Measurements from ENCODE around the gene DLX2. TPM values are rescaled to one million over a fixed set of nuclear protein-coding genes. Genes with fewer than 3 reads are reported as not detected.

Gene DLX2
- polyA plus RNA-seq, 2 of the 4 experiments (the other 2 are of a cell fraction), result 0.04 to 0.19 TPM

- Histone ChIP-seq H3K27ac (peak overlapping the region; percentile 88 to 98; a peak in 5 of 6 replicates), H3K4me3 (peak overlapping the region; percentile 71), H3K4me2 (peak overlapping the region; percentile 89), H3K9me3 (no peaks in the 10 kb centered on the region), H3K4me1 (peaks cover 21% of the 10 kb centered on the region)
- WGBS (ENCODE audit: missing lambda C conversion rate), result 86% methylated on average over 18 of the region's 18 CpGs
- DNase-seq (ENCODE audit: low read depth in 1 of 2, low spot score in 1 of 2) (no peak), ATAC-seq (no peak), FAIRE-seq (no peak)
- CTCF ChIA-PET, result interaction anchor here (0.6 to 2.0 kb wide), 2 partner anchors 9 to 230 kb away, joined by 3 to 6 read pairs; partner anchors contain the start of gene DLX2
- POLR2A ChIA-PET, result interaction anchor here (2.3 kb wide), 1 partner anchor 13 kb away, joined by 9 read pairs; no protein-coding TSS in a partner anchor
- no peak for TF ChIP-seq ELK1 (IDR thresholded peaks at IDR 0.05; ENCODE audit: low read depth, low read length)
- TF ChIP-seq EP300 (IDR thresholded peaks at IDR 0.05), result no peak
- no peak for TF ChIP-seq REST (IDR thresholded peaks at IDR 0.05)
- no peak for TF ChIP-seq RFX5 (IDR thresholded peaks at IDR 0.05)
- no peak for TF ChIP-seq CEBPB (IDR thresholded peaks at IDR 0.05)
- TF ChIP-seq CHD2 (IDR thresholded peaks at IDR 0.05; ENCODE audit: low read length, partially characterized antibody), result no peak
- TF ChIP-seq TFCP2L1 (CRISPR knock-in tag; IDR thresholded peaks at IDR 0.05), result no peak
- no peak for TF ChIP-seq FOXS1 (CRISPR knock-in tag; IDR thresholded peaks at IDR 0.05)
- TF ChIP-seq CTCF (IDR thresholded peaks at IDR 0.05), result no peak
- TF ChIP-seq GATA3 (IDR thresholded peaks at IDR 0.05; ENCODE audit: borderline replicate concordance), result no peak
- no peak for TF ChIP-seq HOXA7 (CRISPR knock-in tag; IDR thresholded peaks at IDR 0.05)
- TF ChIP-seq PHF8 (IDR thresholded peaks at IDR 0.05; ENCODE audit: borderline replicate concordance, low read depth), result no peak
- no peak for TF ChIP-seq FOSL2 (IDR thresholded peaks at IDR 0.05)
- TF ChIP-seq FOSL2 (CRISPR knock-in tag; IDR thresholded peaks at IDR 0.05), result no peak
Observed at GRCh38 chr2:172093416-172094293, 9.0 kb downstream of the DLX2 start.

- no peak overlapping the region for H3K27ac ChIP-seq
- POLR2A ChIA-PET, result no interaction called here
- CTCF ChIA-PET, result interaction anchor here (2.0 kb wide), 1 partner anchor 10 kb away, joined by 6 read pairs; the partner anchor contains the start of gene DLX2
- no peak overlapping the region for H3K4me2 ChIP-seq
- no peak for TF ChIP-seq CBX2 (IDR thresholded peaks at IDR 0.05; ENCODE audit: borderline replicate concordance, low read depth)
- no peak for TF ChIP-seq E2F6 (IDR thresholded peaks at IDR 0.05; ENCODE audit: borderline replicate concordance, low read depth)
- TF ChIP-seq SREBF2 (IDR thresholded peaks at IDR 0.05), result no peak
- TF ChIP-seq NR3C1 (IDR thresholded peaks at IDR 0.05), result no peak
- TF ChIP-seq TP53 (CRISPR knock-in tag; IDR thresholded peaks at IDR 0.05), result no peak
- TF ChIP-seq HOXA7 (CRISPR knock-in tag; IDR thresholded peaks at IDR 0.05), result no peak
- no peak for TF ChIP-seq JUNB (IDR thresholded peaks at IDR 0.05)
- no peak for TF ChIP-seq PBX3 (IDR thresholded peaks at IDR 0.05)
- no peak for TF ChIP-seq HES2 (IDR thresholded peaks at IDR 0.05)
- TF ChIP-seq KDM5A (IDR thresholded peaks at IDR 0.05), result no peak
- TF ChIP-seq RARB (CRISPR knock-in tag; IDR thresholded peaks at IDR 0.05), result no peak
- no peak for TF ChIP-seq MAFK (IDR thresholded peaks at IDR 0.05; ENCODE audit: partially characterized antibody)
- TF ChIP-seq ESRRA (IDR thresholded peaks at IDR 0.05; ENCODE audit: borderline replicate concordance, low read length), result no peak
- TF ChIP-seq ZSCAN20 (CRISPR knock-in tag; IDR thresholded peaks at IDR 0.05), result no peak
- no peak for TF ChIP-seq ZFP36 (IDR thresholded peaks at IDR 0.05; ENCODE audit: borderline replicate concordance, partially characterized antibody)
- no peaks in the 10 kb centered on the region for H3K9me3 ChIP-seq
- WGBS (ENCODE audit: missing lambda C conversion rate), result 80% methylated on average over 19 of the region's 19 CpGs
- peaks cover 13% of the 10 kb centered on the region for H3K4me1 ChIP-seq
- H3K4me3 ChIP-seq, result no peak overlapping the region
- ATAC-seq (no peak), FAIRE-seq (no peak), DNase-seq (ENCODE audit: low read depth in 1 of 2, low spot score in 1 of 2) (no peak)
Observed at GRCh38 chr2:172092716-172093415, 9.8 kb downstream of the DLX2 start.

All from A549 (cell line).